NCI-H1105 treated with DMSO at 0.1 percent for 48 hours (cell line): ENCODE measurements around the gene COG3.

ENCODE experiments used
- DNase-seq: peaks from one replicate; lab custom pipeline; 2025; lab: John Stamatoyannopoulos, UW

Gene COG3

DNA sequence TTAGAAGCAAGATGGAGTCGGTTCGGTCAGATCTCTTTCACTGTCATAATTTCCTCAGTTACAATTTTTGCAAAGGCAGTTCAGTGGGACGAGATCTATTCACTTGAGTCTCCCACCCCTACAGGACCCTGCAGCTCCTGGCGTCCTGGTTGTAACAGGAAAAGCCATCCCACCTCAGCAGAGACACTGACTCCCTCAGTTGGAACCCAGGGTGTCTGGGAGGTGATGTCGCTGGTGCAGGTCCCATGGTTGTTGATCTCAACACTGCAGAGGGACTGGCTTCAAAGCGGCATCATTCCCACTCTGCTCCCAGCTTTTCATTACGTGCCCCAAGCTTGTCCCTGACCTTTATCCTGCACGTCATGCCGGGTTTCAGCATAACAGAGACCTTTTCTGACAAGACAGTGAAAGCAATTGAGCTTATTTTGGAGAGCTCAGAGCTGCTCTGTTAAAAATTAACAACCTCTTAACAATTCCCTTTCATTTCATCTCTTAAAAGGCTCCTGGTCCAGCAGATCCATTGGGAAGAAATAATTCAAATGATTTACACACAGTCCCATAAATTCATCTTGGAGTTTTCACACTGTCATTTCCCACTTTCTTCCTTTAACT is 17.6 kb upstream of the COG3 start:
- DNase-seq: no peak

DNA sequence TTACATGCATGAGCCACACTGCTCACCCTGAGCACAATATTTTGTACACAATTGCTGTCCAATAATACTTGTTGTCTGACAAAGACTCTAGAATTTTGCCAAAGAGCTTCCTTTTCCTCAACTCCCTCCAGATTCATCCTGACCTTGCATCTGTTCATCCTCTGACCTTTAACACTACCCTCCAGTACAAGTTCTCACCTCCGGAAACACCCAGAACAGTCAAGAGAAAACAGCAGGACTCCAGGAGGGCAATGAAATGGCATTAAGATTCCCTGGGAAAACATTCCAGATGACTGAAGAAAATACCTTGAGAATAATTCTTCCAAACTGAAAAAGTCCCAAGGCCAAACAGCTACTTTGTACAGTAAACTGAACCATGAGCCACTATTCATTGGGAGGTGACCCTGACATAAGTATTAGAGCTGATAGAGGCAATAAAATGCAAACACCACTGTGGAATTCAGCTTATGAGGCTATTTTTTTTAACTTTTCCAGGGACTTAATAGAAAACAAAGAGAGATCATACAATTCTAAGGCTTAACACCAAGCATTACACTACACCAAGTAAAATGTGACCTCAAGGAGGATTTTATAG is 15.7 kb upstream of the COG3 start:
- no peak for DNase-seq

DNA sequence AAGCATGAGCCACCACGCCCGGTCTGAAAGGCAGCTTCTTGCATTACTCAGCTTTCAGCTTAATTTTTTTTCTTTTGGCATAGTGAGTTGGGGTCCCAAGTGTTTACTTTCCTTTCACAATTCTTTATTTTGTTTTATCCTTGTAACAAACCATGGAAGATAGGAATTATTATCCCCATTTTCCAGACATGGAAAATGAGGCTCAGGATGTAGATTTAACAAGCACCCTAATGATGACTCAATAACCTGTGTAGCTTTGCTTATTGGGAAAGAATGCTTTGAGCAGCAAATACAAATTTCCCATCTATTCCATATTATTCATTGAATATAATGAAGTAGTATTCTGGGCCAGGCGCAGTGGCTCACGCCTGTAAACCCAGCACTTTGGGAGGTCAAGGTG is 13.5 kb upstream of the COG3 start:
- DNase-seq: no peak

DNA sequence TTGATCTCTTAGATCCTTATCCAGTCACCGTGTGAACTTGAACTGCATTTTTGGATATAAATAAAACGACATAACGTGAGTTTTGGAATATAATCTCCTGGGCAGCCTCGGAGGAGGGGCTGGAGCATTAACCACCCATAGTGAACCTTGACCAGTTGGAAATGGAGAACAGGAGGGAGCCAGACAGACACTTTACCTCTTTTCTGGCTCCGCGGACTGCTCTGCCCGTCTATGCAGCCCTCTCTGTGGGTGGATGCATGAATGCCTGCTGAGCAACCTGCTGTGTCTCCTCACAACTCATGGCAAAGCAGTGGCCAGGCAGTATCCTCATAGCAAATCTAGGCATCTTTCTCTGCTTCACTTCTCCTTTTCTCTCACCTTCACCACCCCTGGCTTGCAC is 10.5 kb upstream of the COG3 start:
- no peak for DNase-seq

DNA sequence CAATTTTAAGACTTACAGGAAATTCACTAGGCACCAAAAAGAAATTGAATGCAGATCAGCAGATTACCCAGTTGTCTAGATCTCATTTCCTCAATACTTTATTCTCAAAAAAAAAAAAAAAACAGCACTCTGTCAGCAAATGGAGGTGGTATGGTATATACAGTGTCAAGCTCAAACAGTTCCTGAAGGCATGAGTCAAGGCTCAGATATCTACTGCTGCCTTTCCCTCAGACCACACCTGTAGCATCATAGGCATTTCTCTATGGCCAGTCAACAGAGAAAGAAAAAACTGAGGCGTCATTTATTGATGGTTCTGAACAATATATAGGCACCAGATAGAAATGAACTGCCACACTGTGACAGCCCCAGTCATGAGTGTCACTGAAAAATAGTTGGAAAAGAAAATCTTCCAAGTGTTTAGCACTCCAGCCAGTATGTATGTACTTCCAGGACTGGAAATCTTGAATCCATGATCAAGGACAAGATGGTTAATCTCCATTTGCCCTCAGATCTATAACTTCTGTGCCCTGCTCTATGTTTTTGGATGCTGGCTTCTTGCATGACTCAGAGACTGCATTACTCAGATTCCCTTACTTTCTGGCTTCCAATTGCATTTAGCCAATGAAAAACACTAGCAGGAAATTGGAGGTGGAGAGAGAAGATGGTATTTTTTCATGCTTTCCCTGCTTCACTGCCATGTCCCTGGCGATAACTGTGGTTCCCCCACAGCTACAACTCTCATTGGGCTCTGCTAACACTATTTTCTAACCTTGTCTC is 8.4 kb upstream of the COG3 start:
- DNase-seq: no peak

DNA sequence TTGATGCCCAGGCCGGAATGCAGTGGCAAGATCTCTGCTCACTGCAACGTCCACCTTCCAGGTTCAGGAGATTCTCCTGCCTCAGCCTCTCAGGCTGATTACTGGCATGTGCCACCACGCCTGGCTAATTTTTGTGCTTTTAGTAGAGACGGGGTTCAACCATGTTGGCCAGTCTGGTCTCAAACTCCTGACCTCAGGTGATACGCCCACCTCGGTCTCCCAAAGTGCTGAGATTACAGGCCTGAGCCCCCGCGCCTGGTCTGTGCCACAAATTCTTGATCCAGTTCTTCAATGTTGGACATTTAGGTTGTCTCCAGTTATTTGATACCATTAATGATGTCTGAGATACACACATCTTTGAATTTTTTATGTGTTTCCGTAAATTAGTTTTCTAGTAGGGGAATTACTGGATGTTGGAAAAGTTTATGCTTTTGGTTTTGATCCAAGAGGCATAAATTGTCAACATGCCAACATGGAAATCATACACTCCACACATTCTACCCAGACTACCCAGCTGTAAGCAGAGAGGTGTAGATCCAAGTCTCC is 525 bp upstream of the COG3 start:
- DNase-seq: no peak

DNA sequence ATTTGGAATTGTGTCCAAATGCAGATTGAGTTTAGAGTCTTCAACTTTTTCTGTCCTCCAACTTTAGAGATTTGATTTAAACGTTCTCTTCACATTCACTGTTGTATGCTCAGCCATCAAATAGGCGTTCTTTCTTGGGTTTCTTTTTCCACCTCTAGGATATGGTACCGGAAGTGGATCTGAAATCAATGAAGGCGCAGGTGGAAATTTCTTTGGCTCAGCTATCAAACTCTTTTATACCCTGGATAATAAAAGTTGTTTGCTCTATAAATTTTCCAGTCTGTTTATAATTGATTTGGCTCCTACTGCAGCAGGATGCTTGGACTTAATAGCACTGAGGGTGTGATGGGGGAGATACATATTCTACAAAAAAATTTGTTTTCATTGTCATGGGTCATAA is 1.6 kb downstream of the COG3 start:
- no peak for DNase-seq

DNA sequence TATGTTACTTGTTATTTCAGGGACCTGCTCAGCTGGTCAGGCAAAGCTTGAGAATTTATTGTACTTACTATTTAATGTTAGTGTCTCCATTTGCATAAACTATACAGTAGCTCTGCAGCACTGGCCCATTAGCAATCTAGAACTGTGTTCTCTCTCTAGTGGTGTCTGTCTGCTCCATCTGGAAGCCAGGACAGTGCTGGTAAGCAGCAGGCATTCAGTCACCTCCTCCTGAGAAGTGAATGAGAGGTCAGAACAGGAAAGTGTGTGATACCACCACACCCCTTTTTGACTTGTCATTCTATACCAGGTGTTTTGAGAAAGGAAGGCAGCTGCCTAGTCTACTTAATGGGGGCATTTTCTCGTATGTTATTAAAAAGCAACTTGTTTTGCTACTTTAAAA is 3.9 kb downstream of the COG3 start:
- no peak for DNase-seq

DNA sequence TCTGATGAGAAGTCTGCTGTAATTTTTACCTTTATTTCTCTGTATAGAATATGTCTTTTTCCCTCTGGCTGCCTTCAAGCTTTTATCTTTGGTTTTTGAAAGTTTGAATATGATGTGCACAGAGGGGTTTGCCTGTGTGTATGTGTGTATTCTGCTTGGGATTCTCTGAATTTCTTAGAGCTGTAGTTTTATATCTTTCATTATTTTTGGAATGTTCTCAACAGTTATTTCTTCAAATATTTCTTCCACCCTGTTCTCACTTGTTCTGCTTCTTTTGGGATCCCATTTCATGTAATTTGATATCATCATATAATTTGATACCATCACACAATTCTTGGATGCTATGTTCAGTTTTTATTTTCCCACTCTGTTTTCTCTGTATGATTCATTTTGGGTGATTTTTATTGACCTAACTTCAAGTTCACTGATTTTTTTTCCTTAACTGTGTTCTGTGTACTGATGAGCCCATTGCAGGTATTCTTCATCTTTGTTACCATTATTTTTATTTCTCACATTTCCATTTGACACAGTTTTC is 7.5 kb downstream of the COG3 start:
- no peak for DNase-seq

DNA sequence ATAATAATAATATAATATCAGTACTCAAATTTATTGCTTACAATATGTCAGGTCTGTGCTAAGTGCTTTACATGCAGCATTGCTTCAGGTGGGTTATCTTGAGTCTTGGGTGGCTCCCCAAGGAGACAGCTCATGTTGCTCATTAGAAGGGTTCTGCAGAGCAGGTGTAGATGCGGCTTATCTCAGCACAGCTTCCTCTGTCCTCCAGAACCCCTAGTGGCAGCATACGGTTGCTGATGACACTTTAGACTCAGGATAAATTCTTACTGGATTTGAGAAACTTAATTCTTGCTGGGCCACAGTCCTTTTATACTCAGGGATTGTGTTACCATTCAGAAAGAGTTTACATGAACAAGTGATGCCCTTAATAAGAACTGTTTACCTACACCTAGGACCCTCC is 8.9 kb downstream of the COG3 start:
- DNase-seq: no peak

DNA sequence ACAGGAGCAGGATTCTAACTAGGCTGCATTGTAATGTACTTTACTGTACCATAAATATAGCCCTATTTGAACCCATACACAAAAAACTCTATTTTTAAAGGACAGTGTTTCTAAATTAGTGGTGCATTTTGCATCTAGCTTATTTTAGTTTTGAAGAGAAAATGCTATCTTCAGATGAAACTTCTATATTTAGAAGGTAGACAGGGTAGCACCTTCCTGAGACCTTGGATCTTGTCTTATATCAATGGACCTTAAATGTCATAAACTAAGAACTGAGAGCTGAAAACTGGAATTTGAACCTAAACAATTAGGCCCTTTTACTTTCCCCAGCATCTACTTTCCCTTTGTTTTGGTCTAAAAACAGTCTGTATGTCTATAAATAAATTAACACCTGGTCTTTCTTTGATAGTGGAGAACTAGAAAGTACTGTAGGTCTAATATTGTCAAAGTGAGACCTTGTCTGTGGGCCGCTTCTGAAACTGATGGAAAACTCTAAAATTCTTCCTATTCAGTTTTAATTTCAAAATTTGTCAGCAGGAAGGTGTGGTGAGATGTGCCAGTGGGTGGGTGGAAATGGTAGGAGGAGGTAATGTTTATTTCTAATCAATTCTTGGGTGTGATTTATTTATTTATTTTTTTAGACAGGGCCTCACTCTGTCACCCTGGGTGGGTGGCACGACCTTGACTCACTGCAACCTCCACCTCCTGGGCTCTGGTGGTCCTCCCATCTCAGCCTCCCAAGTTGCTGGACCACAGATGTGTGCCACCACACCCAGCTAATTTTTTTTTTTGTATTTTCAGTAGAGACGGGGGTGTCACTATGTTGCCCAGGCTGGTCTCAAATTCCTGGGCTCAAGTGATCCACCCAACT is 10.1 kb downstream of the COG3 start:
- no peak for DNase-seq

DNA sequence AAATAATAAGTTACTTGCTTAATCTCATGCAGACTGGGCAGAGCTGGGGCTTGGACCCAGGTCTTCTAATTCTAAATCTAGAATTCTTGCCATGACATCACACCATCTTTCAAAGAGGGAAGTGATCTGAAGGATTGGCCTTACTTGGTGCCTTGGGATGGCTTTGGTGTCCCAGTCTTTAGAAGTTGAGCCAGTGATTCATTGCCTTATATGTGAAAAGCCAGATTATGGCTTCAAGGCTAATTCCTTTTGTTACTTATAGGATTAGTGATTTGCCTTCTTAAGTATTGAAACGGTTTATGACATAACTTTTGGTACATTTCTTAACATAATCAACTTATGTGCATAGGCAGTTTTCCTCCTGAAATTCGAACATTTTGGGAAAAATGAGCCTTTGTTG is 14.9 kb downstream of the COG3 start:
- no peak for DNase-seq

DNA sequence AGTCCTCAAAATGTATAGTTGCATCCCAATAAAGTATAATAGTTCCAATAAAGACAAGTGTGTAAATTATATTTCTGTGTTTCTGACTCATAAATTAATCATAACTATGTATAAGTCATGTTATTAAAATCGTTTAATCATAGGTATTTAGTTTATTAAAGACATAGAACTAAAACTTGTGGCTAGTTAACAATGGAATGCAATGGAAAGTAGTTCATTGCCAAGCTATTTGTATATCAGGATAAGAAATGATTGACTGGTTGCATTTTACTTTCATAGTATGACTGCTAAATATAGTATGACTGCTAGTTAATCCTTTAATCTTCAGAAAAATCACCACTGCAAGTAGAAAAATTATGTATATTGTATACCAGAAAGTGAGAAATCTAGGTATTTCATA is 16.9 kb downstream of the COG3 start:
- DNase-seq: no peak

DNA sequence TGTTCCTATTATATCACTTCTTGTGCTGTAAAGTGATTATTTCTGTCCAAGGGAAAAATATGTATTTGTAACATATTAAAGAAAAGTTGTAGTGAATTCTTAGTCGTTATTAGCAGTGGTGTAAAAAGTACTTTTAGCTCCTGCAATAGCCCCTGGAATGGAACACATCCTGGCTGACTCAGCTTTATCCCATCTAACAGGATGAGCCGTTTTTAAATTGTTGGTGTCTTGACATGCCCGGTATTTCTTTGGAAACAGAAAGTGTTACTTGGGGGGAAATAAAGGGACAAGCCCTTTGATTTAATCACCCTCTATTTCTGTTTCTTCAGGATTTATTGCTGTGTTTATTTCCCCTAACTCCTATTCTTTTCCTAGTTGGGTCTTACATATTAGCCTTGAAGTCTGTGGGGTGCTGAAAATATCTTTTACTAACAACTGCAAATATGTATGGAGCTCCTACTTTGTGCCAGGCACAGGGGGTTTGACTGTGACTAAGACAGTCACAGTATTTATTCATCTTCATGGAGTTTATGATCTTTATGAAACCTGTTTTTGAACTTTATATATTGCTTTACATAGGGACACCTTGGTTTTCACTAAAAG is 17.9 kb downstream of the COG3 start:
- DNase-seq: no peak

DNA sequence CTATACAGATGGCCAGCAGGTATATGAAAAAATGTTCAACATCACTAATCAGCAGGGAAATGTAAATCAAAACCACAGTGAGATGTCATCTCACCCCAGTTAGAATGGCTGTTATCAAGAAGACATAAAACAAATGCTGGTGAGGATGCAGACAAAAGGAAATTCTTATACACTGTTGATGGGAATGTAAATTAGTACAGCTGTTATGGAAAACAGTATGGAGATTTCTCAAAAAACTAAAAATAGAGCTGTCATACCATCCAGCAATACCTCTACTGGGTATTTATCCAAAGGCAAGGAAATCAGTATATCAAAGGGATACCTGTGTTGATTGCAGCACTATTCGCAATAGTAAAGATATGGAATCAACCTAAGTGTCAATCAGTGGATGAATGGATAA is 22.9 kb downstream of the COG3 start:
- DNase-seq: no peak

DNA sequence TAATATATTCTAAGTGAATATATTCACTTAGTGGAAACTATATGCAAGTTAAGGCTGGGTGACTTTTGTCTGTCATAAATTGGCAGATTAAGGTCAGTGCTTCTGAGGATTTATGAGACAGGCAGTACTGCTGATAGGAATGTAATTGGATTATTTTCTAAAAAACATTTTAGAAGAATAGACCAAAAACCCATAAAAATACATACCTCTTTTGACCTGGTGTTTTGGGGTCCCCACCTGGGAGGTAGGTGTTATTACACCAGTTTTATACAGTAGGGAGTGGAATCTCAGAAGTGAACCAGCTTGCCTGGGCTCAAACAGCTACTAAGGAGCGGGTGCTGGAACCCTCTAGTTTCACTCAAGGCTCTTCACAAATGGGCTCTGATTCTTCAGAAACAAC is 25.3 kb downstream of the COG3 start:
- no peak for DNase-seq

DNA sequence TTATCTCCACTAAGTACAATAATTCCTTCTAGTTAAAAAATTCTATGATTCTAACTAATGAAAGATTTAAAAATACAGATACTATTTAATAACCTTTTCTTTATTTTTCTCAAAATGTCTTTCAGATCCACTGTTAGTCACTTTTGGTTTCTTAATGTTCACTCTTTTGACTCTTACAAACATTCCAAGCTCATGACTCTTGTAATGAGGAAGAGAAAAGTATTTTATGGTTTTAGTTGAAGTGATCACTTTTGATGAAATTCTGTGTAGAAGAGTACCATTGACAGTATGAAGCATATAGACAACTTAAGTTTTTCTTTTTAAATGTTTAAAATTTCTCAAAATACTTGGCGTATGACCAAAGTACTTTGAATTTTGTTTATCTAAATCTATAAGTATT is 27.8 kb downstream of the COG3 start:
- DNase-seq: no peak

DNA sequence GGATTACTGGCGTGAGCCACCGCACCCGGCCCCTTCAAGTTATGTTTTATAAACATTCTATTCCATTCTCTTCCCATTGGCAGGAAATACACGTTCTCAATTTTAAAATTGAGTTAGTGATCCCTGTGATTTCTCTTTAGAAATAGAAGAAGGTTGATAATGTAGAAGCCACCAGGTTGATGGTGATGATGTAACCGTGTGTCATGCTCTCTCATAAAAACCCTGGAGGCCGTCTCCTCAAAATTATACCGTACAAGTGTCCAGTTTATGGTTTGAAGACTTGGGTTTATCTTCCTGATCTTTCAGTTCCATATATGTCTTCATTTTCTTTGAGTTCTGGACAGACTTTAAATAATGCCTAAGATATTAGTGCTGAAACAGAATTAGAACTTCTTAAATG is 32.2 kb downstream of the COG3 start:
- DNase-seq: no peak

DNA sequence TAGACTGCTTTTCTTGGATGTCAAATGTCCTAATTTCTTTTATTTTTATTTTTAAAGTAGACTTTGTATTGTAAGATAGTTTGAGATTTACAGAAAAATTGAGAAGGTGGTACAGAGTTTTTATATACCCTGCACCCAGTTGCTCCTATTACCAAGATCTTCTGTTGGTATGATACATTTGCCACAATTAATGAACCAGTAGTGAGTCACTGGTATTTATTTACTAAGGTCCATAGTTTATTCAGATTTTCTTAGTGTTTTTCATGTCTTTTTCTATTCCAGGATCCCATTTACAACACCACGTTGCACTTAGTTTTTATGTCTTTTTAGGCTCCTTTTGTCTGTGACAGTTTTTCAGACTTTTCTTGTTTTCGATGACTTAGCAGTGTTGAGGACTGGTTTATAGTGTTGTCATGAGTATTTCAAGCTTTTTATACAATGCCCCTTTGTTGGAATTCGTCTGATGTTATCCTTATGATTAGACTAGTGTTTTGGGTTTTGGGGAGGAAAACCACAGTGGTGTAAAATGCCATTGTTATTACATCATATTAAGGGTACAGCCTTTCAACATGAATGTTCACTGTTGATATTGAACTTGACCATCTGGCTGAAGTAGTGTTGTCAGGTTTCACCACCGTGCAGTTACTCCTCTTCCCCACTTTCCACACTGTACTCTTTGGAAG is 35.9 kb downstream of the COG3 start:
- no peak for DNase-seq

DNA sequence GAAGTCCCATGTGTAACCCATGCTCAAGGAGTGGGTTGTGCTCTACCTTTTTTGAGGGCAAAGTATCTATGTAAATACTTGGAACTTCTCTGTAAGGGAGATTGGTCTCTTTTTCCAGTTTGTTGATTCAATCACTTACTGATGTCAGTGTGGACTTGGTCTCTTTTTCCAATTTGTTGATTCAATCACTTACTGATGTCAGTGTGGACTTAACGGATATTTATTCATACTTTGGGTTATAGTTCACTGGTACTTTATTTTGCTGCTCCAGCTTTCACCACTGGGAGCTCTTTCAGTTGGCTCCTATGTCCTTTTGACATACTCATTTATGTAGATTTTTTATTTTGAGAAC is 36.4 kb downstream of the COG3 start:
- DNase-seq: no peak

DNA sequence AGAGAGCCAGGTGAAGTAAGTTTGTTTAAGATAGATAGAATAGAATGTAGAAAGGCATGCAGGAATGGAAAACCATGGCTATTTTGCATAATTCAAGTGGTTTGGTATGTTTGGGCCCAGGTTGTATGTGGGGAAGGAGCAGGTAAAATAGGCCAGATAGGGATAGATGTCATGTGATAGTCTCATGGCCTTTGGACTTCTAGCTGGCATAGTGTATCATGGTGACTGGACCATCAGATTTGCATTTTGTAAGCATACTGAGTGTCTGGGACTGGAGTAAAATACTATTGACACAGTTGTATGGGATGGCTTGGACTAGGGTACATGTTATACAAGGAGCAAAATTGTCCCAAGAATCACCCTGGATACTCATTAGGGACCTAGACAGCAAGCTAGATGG is 38.9 kb downstream of the COG3 start:
- DNase-seq: no peak
